BE2C (cell line): ENCODE results near the gene F13A1.

Source experiments
- DNase-seq: peaks from one replicate; pipeline ENCODE4 v3.0.0-alpha.2; 2020
- H3K27me3 ChIP-seq: fragments of 250-450 bp; sonication (Bioruptor Pico); 2 replicates; pipeline ENCODE4 v1.5.1; 2020; ENCODE audit warnings: mild to moderate bottlenecking
- H3K36me3 ChIP-seq: fragments of 250-450 bp; sonication (Bioruptor Pico); 2 replicates; pipeline ENCODE4 v1.5.1; 2020; ENCODE audit warnings: mild to moderate bottlenecking
- H3K4me1 ChIP-seq: fragments of 250-450 bp; sonication (Bioruptor Pico); 2 replicates; pipeline ENCODE4 v1.5.1; 2020
- H3K4me3 ChIP-seq: 2 replicates; pipeline ENCODE4 v1.5.1; 2011; ENCODE audit warnings: low read depth, low read length
- H3K9me3 ChIP-seq: fragments of 250-450 bp; sonication (Bioruptor Pico); 2 replicates; pipeline ENCODE4 v1.5.1; 2020
- TF ChIP-seq, protein P1 (sequence below): IDR thresholded peaks from 2 replicates; pipeline ENCODE4 v1.5.1; 2012; ENCODE audit warnings: mild to moderate bottlenecking, low read depth, low read length

The F13A1 gene

GRCh38 chr6:6234963-6235362 lies 85.5 kb downstream of the F13A1 start:
- no peak for DNase-seq
- Histone ChIP-seq H3K36me3 (no peaks in the 10 kb centered on the region), H3K27me3 (no peaks in the 10 kb centered on the region), H3K4me1 (no peaks in the 10 kb centered on the region), H3K4me3 (no peak overlapping the region), H3K9me3 (no peaks in the 10 kb centered on the region)
- TF ChIP-seq, protein P1, sequence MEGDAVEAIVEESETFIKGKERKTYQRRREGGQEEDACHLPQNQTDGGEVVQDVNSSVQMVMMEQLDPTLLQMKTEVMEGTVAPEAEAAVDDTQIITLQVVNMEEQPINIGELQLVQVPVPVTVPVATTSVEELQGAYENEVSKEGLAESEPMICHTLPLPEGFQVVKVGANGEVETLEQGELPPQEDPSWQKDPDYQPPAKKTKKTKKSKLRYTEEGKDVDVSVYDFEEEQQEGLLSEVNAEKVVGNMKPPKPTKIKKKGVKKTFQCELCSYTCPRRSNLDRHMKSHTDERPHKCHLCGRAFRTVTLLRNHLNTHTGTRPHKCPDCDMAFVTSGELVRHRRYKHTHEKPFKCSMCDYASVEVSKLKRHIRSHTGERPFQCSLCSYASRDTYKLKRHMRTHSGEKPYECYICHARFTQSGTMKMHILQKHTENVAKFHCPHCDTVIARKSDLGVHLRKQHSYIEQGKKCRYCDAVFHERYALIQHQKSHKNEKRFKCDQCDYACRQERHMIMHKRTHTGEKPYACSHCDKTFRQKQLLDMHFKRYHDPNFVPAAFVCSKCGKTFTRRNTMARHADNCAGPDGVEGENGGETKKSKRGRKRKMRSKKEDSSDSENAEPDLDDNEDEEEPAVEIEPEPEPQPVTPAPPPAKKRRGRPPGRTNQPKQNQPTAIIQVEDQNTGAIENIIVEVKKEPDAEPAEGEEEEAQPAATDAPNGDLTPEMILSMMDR: no peak

- DNase-seq: no peak
- Histone ChIP-seq H3K9me3 (no peaks in the 10 kb centered on the region), H3K36me3 (no peaks in the 10 kb centered on the region), H3K27me3 (no peaks in the 10 kb centered on the region), H3K4me1 (no peaks in the 10 kb centered on the region), H3K4me3 (no peak overlapping the region)
- TF ChIP-seq, protein P1: no peak
Observed at GRCh38 chr6:6230286-6230685, 90.2 kb downstream of the F13A1 start.

DNA sequence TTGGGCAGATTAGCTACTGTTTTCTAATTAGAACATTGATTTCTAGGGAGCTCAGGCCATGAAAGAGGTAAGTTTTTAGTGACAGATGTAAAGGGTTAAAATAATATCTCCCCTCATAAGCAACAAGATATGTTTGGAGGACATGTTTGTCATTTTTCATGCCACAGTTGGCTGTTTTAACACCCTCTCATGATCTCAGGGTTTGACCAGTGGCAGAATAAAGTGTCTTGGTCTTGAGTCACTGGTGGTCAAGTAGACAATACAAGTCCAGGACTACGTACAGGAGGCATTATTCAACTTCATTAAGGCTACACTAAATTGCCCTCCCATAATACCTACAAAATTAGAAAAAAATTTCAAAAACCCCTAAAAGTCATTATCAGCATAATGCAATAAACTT lies 92.6 kb downstream of the F13A1 start:
- no peaks in the 10 kb centered on the region for H3K36me3 ChIP-seq
- no peaks in the 10 kb centered on the region for H3K9me3 ChIP-seq
- H3K4me1 ChIP-seq: no peaks in the 10 kb centered on the region
- no peak for DNase-seq
- no peak overlapping the region for H3K4me3 ChIP-seq
- H3K27me3 ChIP-seq: no peaks in the 10 kb centered on the region
- TF ChIP-seq, protein P1: no peak

DNA sequence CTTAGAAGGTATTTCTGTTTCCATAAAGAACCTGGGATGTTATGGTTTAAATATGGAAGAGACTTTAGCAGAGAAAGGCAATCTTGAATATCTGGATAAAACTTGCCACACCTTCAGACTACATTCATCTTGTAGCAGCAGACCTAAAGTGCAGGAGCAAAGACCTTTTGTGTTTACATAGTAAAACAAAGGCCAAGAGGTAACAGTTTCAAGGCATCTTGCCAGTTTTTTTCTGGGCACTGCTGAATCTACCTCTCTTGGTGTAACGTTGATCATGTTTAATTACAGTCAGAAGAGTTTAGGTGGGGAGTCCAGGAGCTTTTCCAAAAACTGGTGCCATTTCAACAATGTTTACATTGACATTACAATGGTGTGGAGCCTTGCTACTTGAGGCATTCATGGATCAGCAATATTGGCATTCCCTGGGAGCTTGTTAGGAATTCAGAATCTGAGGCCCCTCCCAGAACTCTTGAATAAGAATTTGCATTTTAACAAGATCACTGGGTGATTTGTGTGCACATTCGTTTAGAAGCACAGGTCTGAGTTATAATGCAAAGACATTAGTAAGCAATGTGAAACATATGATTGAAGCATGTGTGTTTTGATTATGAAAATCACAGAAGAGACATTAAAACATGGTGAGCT lies 94.5 kb downstream of the F13A1 start:
- H3K9me3 ChIP-seq: no peaks in the 10 kb centered on the region
- no peak overlapping the region for H3K4me3 ChIP-seq
- H3K4me1 ChIP-seq: no peaks in the 10 kb centered on the region
- no peaks in the 10 kb centered on the region for H3K27me3 ChIP-seq
- no peak for DNase-seq
- H3K36me3 ChIP-seq: no peaks in the 10 kb centered on the region
- TF ChIP-seq, protein P1: no peak

- H3K4me3 ChIP-seq: no peak overlapping the region
- no peaks in the 10 kb centered on the region for H3K9me3 ChIP-seq
- no peak for DNase-seq
- H3K4me1 ChIP-seq: no peaks in the 10 kb centered on the region
- H3K27me3 ChIP-seq: no peaks in the 10 kb centered on the region
- TF ChIP-seq, protein P1: peak; percentile 37
- H3K36me3 ChIP-seq: no peaks in the 10 kb centered on the region
Observed at GRCh38 chr6:6224933-6225486, 95.5 kb downstream of the F13A1 start.

GRCh38 chr6:6221787-6222535 lies 98.5 kb downstream of the F13A1 start:
- Histone ChIP-seq H3K4me3 (no peak overlapping the region), H3K27me3 (no peaks in the 10 kb centered on the region), H3K4me1 (no peaks in the 10 kb centered on the region), H3K36me3 (no peaks in the 10 kb centered on the region), H3K9me3 (no peaks in the 10 kb centered on the region)
- peak; percentile 26 for DNase-seq
- TF ChIP-seq, protein P1: peak; percentile 59
